ENCODE results near the gene SLC15A3.

DNA sequence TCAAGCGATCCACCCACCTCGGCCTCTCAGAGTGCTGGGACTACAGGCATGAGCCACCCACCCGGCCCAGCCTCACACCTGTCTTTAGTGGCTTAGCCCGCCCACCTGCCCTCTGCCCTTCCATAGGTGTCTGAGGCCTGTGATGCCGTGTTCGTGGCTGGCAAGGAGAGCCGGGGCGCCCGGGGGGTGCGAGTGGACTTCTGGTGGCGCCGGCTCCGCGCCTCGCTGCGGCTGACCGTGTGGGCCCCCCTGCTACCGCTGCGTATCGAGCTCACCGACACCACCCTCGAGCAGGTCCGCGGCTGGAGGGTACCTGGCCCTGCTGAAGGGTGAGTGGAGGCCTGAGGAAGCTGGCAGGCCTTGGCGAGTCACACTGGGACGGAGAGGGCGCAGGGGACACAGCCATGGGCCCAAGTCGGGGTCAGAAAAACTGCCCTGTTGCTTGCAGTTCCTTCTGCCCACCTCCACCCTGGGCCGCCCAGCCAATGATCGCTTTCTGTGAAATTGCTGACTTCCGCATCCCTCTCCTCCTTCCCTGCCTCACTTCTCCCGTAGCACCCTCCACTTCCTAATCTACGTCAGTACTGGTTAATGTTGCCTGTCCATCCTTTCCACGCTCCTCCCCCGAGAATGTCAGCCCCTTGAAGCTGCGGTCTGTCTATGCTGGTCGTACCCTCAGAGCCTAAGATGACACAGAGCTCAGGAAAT lies 18.4 kb downstream of the SLC15A3 start:
- TF ChIP-seq, protein P1, sequence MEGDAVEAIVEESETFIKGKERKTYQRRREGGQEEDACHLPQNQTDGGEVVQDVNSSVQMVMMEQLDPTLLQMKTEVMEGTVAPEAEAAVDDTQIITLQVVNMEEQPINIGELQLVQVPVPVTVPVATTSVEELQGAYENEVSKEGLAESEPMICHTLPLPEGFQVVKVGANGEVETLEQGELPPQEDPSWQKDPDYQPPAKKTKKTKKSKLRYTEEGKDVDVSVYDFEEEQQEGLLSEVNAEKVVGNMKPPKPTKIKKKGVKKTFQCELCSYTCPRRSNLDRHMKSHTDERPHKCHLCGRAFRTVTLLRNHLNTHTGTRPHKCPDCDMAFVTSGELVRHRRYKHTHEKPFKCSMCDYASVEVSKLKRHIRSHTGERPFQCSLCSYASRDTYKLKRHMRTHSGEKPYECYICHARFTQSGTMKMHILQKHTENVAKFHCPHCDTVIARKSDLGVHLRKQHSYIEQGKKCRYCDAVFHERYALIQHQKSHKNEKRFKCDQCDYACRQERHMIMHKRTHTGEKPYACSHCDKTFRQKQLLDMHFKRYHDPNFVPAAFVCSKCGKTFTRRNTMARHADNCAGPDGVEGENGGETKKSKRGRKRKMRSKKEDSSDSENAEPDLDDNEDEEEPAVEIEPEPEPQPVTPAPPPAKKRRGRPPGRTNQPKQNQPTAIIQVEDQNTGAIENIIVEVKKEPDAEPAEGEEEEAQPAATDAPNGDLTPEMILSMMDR (conservative IDR thresholded peaks at IDR 0.05 in 1 of 2, IDR thresholded peaks at IDR 0.05 in 1 of 2; ENCODE audit: low read depth in 1 of 2, low read length in 2 of 2) = no peak
- no peak for TF ChIP-seq EZH2 (IDR thresholded peaks at IDR 0.05; ENCODE audit: low read length, missing control alignments)
